ENCODE data around the gene TMEM131. TPM values are rescaled to one million over a fixed set of nuclear protein-coding genes. Genes with fewer than 3 reads are reported as not detected.
"Not testable (repeated sequence)": the region's sequence is repeated elsewhere in the genome, so short reads cannot be mapped to it uniquely, and the experiment has no call there.

Gene TMEM131
- total RNA-seq, 4 donors from 2014 or later, result 24.1 to 44.6 (median 34.4) TPM

- no peak for DNase-seq (ENCODE audit: low spot score)
- TF ChIP-seq, protein P1, sequence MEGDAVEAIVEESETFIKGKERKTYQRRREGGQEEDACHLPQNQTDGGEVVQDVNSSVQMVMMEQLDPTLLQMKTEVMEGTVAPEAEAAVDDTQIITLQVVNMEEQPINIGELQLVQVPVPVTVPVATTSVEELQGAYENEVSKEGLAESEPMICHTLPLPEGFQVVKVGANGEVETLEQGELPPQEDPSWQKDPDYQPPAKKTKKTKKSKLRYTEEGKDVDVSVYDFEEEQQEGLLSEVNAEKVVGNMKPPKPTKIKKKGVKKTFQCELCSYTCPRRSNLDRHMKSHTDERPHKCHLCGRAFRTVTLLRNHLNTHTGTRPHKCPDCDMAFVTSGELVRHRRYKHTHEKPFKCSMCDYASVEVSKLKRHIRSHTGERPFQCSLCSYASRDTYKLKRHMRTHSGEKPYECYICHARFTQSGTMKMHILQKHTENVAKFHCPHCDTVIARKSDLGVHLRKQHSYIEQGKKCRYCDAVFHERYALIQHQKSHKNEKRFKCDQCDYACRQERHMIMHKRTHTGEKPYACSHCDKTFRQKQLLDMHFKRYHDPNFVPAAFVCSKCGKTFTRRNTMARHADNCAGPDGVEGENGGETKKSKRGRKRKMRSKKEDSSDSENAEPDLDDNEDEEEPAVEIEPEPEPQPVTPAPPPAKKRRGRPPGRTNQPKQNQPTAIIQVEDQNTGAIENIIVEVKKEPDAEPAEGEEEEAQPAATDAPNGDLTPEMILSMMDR (IDR thresholded peaks at IDR 0.05), result no peak
- no peak for ATAC-seq (ENCODE audit: low FRiP score)
These were observed 32.4 kb upstream of the TMEM131 start for GRCh38 chr2:98028101-98028561.

- no peak for DNase-seq (ENCODE audit: low spot score)
- no peak for ATAC-seq (ENCODE audit: low FRiP score)
- TF ChIP-seq, protein P1 (IDR thresholded peaks at IDR 0.05), result no peak
These were observed 31.8 kb upstream of the TMEM131 start for GRCh38 chr2:98027538-98027937.

DNA sequence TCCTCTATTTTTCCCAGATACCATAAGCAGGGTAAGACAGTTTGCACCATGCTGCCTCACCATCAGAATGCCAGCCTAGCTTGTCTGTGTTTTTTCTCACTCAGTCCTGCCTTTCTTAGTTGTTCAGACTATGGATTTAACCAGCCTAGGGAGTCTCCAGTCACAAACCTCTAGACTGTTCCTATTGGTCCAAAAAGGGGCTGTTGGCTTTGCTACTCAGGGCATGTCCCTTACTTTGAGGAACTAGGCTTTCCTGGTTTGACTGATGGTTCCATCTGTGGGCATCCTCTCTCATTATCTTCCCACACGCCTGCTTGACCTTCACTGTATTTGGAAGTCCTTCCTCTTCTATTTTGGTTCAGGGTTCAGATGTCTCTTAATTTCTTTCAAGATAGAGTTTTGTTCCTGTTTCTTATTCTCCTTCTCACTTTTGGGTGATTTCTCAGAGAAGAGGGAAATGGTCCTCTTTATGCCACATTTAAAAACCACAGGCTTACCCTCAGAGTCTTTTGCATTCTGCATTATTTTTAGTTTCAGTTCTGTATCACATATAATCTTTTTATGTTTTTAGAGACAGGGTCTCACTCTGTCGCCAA lies 31.3 kb upstream of the TMEM131 start:
- no peak for ATAC-seq (ENCODE audit: low FRiP score)

DNA sequence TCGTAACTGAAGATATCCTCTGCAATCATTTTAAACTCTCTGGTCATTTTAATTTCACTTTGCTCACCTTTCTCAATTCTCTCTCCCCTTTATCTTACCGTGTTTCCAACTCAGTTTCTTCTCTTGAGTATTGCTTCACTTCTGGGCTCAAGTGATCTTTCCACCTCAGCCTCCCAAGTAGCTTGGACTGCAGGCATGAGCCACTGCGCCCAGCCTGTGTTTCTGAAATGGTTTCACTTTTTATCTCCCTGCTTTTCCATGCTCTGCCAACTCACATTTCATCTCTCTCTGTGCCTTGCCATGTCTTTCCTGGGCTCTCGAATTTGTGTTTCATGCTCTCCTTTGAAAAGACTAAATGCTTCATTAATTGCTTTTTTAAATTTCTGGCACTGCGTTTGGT lies 30.5 kb upstream of the TMEM131 start:
- DNase-seq (ENCODE audit: low spot score) (no peak), ATAC-seq (ENCODE audit: low FRiP score) (no peak)
- TF ChIP-seq, protein P1 (IDR thresholded peaks at IDR 0.05), result no peak

More for the DNA sequence above, 31.3 kb upstream of the TMEM131 start:
- DNase-seq (ENCODE audit: low spot score), result no peak
- TF ChIP-seq, protein P1 (IDR thresholded peaks at IDR 0.05), result no peak

- DNase-seq (ENCODE audit: low spot score), result no peak
- TF ChIP-seq, protein P1 (IDR thresholded peaks at IDR 0.05), result no peak
- no peak for ATAC-seq (ENCODE audit: low FRiP score)
These were observed 29.8 kb upstream of the TMEM131 start for GRCh38 chr2:98025481-98026037.

DNA sequence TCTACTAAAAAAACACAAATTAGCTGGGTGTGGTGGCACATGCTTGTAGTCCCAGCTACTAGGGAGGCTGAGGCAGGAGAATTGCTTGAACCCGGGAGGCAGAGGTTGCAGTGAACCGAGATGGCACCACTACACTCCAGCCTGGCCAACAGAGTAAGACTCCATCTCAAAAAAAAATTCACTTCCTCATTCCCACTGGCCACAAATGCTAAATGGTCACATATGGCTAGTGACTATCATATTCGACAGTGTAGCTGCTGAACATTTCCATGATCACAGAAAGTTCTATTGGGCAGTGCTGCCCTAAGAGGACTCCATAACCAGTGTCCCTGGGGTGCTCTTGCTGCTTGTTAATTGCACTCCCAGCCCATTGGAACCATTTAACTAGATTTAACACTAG lies 26.3 kb upstream of the TMEM131 start:
- DNase-seq (ENCODE audit: low spot score); ATAC-seq (ENCODE audit: low FRiP score): not testable (repeated sequence)

DNA sequence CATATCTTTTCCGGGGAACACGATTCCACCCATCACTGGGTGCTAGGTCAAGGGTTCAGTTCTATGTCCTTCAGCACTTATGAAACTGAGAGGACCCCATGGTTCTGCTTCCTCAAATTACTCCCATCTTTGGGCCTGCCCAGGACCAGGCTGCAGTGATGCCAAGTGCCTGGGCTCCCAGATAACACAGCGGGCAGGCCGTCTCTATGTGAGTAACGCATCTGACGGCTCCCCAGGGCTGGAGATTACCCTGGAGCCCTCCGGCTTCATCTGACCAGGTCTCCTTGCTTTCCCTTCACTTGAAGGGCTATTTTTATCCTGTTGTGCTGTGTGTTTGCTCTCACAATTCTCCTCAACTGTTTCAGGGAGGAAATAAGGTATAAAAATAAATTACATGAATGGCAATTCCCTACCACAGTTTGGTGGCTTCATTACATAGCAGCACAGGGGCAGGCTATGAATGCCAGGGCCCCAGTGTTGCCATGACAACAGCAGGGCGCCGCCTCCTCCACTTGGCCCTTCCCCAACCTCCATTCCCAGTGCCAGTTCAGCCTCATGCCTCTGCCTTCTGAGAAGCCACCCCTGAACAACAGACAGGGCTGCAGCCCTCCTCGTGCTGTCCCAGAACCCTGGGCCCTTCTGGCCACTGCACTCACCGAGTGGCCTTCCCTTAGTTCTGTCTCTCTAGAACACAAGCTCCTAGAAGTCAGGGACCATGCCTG lies 25.4 kb upstream of the TMEM131 start:
- ATAC-seq (ENCODE audit: low FRiP score) (no peak), DNase-seq (ENCODE audit: low spot score) (no peak)
- TF ChIP-seq, protein P1 (IDR thresholded peaks at IDR 0.05), result no peak

Measured in omental fat pad (tissue), 4 donors.